K562 (cell line): Measurements from ENCODE around the gene ACSL6. TPM values are rescaled to one million over a fixed set of nuclear protein-coding genes. Genes with fewer than 3 reads are reported as not detected.

Experiments
- ATF1 ChIP-seq, 2 experiments: fragments of 450-650 bp in 1 of 2; IDR thresholded peaks; 2 replicates each; pipeline ENCODE4 v1.6.1; 2016; ENCODE audit warnings: missing compliant biosample characterization in 1 of 2, missing genetic modification characterization in 1 of 2
- BRD4 ChIP-seq: fragments of 200-600 bp; sonication (generic); IDR thresholded peaks from 2 replicates; pipeline ENCODE4 v1.6.1; 2017; ENCODE audit warnings: inconsistent platforms
- HNRNPK ChIP-seq: fragments of 200-400 bp; formaldehyde crosslinking; IDR thresholded peaks from one replicate; pipeline ENCODE4 v1.6.1; 2018; ENCODE audit warnings: mild to moderate bottlenecking, low read depth, low read length; ENCODE audit not compliant: poor library complexity, severe bottlenecking
- KAT7 ChIP-seq: sonication (generic); formaldehyde crosslinking; IDR thresholded peaks from 2 replicates; pipeline ENCODE4 v1.8.0; 2022; ENCODE audit warnings: missing genetic modification reagents, mild to moderate bottlenecking, borderline replicate concordance
- MCM2 ChIP-seq: fragments of 450-650 bp; IDR thresholded peaks from 2 replicates; pipeline ENCODE4 v1.6.1; 2017; ENCODE audit warnings: low read depth, mild to moderate bottlenecking
- MIER1 ChIP-seq: fragments of 450-650 bp; IDR thresholded peaks from 2 replicates; pipeline ENCODE4 v1.6.1; 2016; ENCODE audit warnings: antibody characterized with exemption, mild to moderate bottlenecking, low read depth
- MYBL2 ChIP-seq, 2 experiments: fragments of 450-650 bp in 1 of 2; sonication (generic) in 1 of 2; formaldehyde crosslinking in 1 of 2; IDR thresholded peaks; 2 replicates each; pipeline versions ENCODE4 v1.6.1 to v1.8.1; 2017 to 2022; ENCODE audit warnings: borderline replicate concordance in 1 of 2, inconsistent platforms in 1 of 2, low read depth in 1 of 2, mild to moderate bottlenecking in 1 of 2, missing genetic modification reagents in 1 of 2, moderate library complexity in 1 of 2
- NCOA6 ChIP-seq: fragments of 450-650 bp; IDR thresholded peaks from 2 replicates; pipeline ENCODE4 v1.6.1; 2017; ENCODE audit warnings: mild to moderate bottlenecking
- PHF21A ChIP-seq: fragments of 450-650 bp; IDR thresholded peaks from 2 replicates; pipeline ENCODE4 v1.6.1; 2017; ENCODE audit warnings: low read depth, borderline replicate concordance
- SLC30A9 ChIP-seq: fragments of 250-450 bp; sonication (Bioruptor Pico); IDR thresholded peaks from 2 replicates; pipeline ENCODE4 v1.8.0; 2022; ENCODE audit warnings: mild to moderate bottlenecking, moderate library complexity
- SMARCA4 ChIP-seq: fragments of 450-650 bp; IDR thresholded peaks from 2 replicates; pipeline ENCODE4 v1.6.1; 2016
- ZC3H8 ChIP-seq: fragments of 450-650 bp; IDR thresholded peaks from 2 replicates; pipeline ENCODE4 v1.6.1; 2017
- ZNF12 ChIP-seq: sonication (generic); formaldehyde crosslinking; IDR thresholded peaks from 2 replicates; pipeline ENCODE4 v1.4.0; 2020; ENCODE audit warnings: mild to moderate bottlenecking, missing genetic modification reagents
- ZNF174 ChIP-seq: fragments of 250-450 bp; sonication (Bioruptor Pico); IDR thresholded peaks from 2 replicates; pipeline ENCODE4 v1.4.0; 2020; ENCODE audit warnings: mild to moderate bottlenecking
- ZNF23 ChIP-seq: fragments of 250-450 bp; sonication (Bioruptor Pico); IDR thresholded peaks from 2 replicates; pipeline ENCODE4 v1.4.0; 2020; ENCODE audit warnings: mild to moderate bottlenecking
- ZNF280B ChIP-seq: fragments of 250-450 bp; sonication (Bioruptor Pico); IDR thresholded peaks from 2 replicates; pipeline ENCODE4 v1.5.1; 2021; ENCODE audit warnings: mild to moderate bottlenecking
- ZNF318 ChIP-seq, 2 experiments: fragments of 450-650 bp; IDR thresholded peaks; 2 replicates each; pipeline ENCODE4 v1.6.1; 2016; ENCODE audit warnings: mild to moderate bottlenecking in 2 of 2, borderline replicate concordance in 1 of 2, low read depth in 1 of 2, moderate library complexity in 1 of 2
- ZNF444 ChIP-seq: fragments of 250-450 bp; sonication (Bioruptor Pico); IDR thresholded peaks from 2 replicates; pipeline ENCODE4 v1.4.0; 2020; ENCODE audit warnings: mild to moderate bottlenecking, moderate library complexity
- ZNF766 ChIP-seq: fragments of 200-800 bp; sonication (Bioruptor generic); conservative IDR thresholded peaks from 2 replicates; pipeline ENCODE4 v1.6.1; 2016; ENCODE audit warnings: missing genetic modification characterization, missing compliant biosample characterization
- ZNF785 ChIP-seq: fragments of 250-450 bp; sonication (Bioruptor Pico); IDR thresholded peaks from 2 replicates; pipeline ENCODE4 v1.4.0; 2020; ENCODE audit warnings: mild to moderate bottlenecking
- polyA plus RNA-seq, 8 experiments: library from polyadenylated mRNA; depleted of rRNA in 4 of 8; stranded (reverse) in 5 of 8; unstranded in 3 of 8; fragments of >200 nt; fragmentation: Nextera tagmentation in 2 of 8; fragmentation: Illumina TruSeq in 1 of 8; extraction: Ambion mirVana in 2 of 8; extraction: Trizol in 1 of 8; gene quantifications; 2 replicates each; pipeline versions ENCODE4 v1.2.1 to v1.2.3, GENCODE V29; 2011 to 2014; ENCODE audit warnings: inconsistent platforms in 1 of 8, missing spikeins in 1 of 8
- total RNA-seq, 7 experiments: library from RNA; depleted of rRNA in 6 of 7; stranded (reverse); fragments of >200 nt in 6 of 7; fragmentation: Illumina TruSeq in 2 of 7; extraction: Trizol in 2 of 7; gene quantifications; 2 replicates each; pipeline versions ENCODE4 v1.2.1 to v1.2.3, GENCODE V29; 2011 to 2021; ENCODE audit warnings: low replicate concordance in 1 of 7

The ACSL6 gene
- total and polyA plus RNA-seq, 9 of the 15 experiments (the other 6 are each of a cell fraction or from before 2014, with no cell fraction given), result 0.50 to 1.5 (median 0.69) TPM

- no peak for TF ChIP-seq ZNF318 (IDR thresholded peaks at IDR 0.05; ENCODE audit: borderline replicate concordance in 1 of 2, low read depth in 1 of 2)
- TF ChIP-seq BRD4, result no peak
- TF ChIP-seq ZNF444 (CRISPR knock-in tag), result no peak
- TF ChIP-seq ZNF23 (CRISPR knock-in tag), result no peak
- no peak for TF ChIP-seq KAT7 (CRISPR knock-in tag)
- TF ChIP-seq HNRNPK, result no peak
- TF ChIP-seq ZNF12 (CRISPR knock-in tag), result no peak
- no peak for TF ChIP-seq MYBL2 (IDR thresholded peaks at IDR 0.05; ENCODE audit: low read depth)
- TF ChIP-seq MYBL2 (CRISPR knock-in tag; IDR thresholded peaks at IDR 0.05; ENCODE audit: borderline replicate concordance), result no peak
- no peak for TF ChIP-seq ZC3H8
- TF ChIP-seq SLC30A9, result no peak
- no peak for TF ChIP-seq ZNF785 (CRISPR knock-in tag)
- no peak for TF ChIP-seq ATF1 (CRISPR knock-in tag; IDR thresholded peaks at IDR 0.05)
- no peak for TF ChIP-seq ATF1 (tag; IDR thresholded peaks at IDR 0.05)
- no peak for TF ChIP-seq MIER1
- no peak for TF ChIP-seq MCM2
- TF ChIP-seq SMARCA4, result peak; percentile 70
- no peak for TF ChIP-seq ZNF174
- TF ChIP-seq ZNF766 (CRISPR knock-in tag), result no peak
- TF ChIP-seq PHF21A, result no peak
- no peak for TF ChIP-seq NCOA6
- TF ChIP-seq ZNF280B (CRISPR knock-in tag), result no peak
These were observed 9.3 kb upstream of the ACSL6 start (continued) for GRCh38 chr5:132020568-132021339.
